Measurements from ENCODE around the gene DCDC1.

Gene DCDC1

DNA sequence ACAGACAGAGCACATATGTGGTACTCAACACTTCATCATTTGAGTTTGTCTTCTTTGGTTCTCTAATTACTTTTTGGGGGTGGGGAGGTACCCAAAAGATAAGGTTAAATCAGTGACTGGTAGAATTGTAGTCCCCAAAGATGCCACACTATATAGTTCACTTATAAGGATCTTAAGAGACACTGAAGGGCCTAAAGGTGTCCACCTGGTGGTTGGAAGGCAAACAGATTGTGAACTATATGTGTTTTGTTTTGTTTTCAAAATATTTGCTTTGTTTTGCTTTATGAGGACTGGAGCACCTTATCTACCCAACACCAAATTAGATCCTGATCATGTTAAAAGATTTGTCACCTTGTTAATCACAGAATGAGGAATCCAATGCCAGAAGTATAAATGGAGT lies 136.1 kb downstream of the DCDC1 start:
- TF ChIP-seq GATA1 (IDR thresholded peaks at IDR 0.05; ENCODE audit: low read depth, low read length) (no peak), POLR2A (IDR thresholded peaks at IDR 0.05; ENCODE audit: low read length) (no peak)
- DNase-seq, result no peak

DNA sequence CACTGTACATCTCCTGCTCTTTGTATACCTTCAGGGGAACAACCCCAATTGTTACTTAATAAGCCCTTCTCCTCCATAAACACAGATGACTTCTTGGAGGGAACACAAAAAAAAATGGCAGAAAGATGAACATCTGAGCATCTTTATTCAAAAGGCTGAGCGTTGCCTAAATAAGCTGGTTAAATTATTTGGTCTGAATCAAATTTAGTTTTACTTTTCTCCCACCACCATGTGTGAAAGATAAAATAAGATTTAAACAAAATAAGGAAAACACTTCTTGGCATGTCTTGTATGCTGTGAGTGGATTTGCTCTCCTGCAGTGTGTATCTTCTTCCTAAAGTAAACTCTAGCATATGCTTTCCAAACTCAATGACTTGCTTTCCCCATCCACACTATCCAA lies 137.9 kb downstream of the DCDC1 start:
- DNase-seq, result no peak
- TF ChIP-seq POLR2A (IDR thresholded peaks at IDR 0.05; ENCODE audit: low read length) (no peak), GATA1 (IDR thresholded peaks at IDR 0.05; ENCODE audit: low read depth, low read length) (no peak)

DNA sequence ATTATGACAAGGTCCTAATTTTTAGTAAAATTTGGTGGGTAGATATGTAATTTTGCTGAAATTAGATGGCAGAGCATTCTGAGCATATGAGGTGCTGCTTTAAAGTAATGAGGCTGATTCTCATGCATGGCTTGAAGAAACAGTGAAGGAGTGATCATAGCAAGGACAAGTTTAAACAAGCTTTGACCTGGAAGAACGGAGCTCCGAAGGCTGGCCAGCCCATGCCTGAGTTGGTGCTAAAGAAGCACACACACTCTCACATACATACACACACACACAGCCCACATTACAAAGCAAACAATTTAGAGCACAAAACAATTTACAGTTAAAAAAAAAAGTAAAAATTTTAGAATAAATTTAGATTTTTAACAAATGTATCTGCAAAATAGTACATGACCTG lies 150.7 kb downstream of the DCDC1 start:
- TF ChIP-seq POLR2A (IDR thresholded peaks at IDR 0.05; ENCODE audit: low read length) (no peak), GATA1 (IDR thresholded peaks at IDR 0.05; ENCODE audit: low read depth, low read length) (no peak)
- no peak for DNase-seq

DNA sequence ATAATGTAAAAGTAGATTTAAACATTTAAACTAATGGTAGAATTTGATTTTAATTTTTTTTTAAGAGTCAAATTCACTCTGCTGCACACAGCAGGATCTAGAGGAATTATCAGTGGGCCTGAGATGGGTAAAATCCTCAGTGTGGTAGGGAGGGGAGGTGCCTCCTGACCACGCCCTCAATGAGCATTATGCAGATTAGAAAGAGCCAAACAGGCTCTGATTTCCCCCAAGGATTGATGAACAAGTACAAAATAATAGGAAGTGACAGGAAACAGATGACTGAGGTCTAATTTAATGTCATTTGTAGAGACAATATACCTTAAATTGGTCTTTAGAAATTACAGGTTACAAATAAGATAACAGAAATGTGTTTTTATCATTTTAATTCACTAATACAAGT lies 155.2 kb downstream of the DCDC1 start:
- no peak for DNase-seq
- TF ChIP-seq GATA1 (IDR thresholded peaks at IDR 0.05; ENCODE audit: low read depth, low read length) (no peak), POLR2A (IDR thresholded peaks at IDR 0.05; ENCODE audit: low read length) (no peak)

DNA sequence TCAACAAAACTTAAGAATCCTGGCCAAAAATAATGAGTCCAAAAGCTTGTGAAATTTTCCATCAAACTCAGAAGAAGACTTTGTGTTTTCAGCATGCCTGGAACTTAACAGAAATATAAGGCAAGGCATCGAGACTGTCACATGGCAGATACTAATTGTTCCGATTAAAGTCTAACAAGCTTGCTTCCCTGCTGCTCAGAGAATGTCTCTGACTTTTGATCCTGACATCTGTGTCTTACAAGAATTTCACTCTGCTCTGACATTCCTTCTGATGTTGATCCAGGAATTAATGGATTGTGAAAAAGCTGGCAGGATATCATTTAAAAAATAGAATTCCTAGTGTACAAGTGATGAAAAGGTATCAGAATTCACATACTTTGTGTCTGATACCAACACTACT lies 170.2 kb downstream of the DCDC1 start:
- DNase-seq, result no peak
- TF ChIP-seq POLR2A (IDR thresholded peaks at IDR 0.05; ENCODE audit: low read length), result no peak
- TF ChIP-seq GATA1 (IDR thresholded peaks at IDR 0.05; ENCODE audit: low read depth, low read length), result no peak

DNA sequence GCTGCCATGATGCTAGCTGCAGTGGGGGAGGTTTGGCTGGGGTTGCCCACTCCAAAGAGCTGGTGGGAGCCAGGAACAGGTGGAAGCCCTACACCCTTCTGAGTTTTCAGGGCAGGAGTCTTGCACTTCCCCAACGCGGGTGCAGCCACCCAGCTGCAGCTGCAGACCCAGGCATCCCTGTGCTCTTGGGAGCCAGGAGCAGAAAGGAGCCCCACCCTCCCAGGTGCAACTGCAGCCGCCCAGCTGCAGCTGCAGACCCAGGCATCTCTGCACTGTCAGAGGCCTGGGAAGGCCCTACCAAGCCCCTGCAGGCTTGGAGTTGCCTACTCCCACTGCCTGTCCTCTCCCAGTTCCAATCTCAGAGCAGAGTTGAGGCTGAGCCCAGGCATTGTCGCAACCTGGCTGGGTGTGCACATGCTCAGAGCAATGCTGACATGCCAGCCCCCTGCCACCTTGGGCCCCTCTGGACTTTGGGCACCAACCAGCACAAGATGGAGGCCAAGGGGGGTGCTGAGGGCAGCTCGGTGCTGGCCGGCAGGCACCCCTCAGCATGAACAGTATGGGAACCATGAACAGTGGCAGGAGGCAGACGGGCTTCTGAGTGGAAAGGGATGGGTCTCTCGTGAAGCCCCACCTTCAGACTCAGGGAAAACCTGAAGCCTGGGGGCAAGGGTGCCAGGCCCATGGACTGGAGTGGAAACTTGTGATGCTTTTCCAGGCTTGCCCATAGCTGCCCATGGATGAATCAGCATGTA lies 195.4 kb downstream of the DCDC1 start:
- no peak for TF ChIP-seq POLR2A (IDR thresholded peaks at IDR 0.05; ENCODE audit: low read length)
- no peak for TF ChIP-seq GATA1 (IDR thresholded peaks at IDR 0.05; ENCODE audit: low read depth, low read length)
- DNase-seq, result no peak

DNA sequence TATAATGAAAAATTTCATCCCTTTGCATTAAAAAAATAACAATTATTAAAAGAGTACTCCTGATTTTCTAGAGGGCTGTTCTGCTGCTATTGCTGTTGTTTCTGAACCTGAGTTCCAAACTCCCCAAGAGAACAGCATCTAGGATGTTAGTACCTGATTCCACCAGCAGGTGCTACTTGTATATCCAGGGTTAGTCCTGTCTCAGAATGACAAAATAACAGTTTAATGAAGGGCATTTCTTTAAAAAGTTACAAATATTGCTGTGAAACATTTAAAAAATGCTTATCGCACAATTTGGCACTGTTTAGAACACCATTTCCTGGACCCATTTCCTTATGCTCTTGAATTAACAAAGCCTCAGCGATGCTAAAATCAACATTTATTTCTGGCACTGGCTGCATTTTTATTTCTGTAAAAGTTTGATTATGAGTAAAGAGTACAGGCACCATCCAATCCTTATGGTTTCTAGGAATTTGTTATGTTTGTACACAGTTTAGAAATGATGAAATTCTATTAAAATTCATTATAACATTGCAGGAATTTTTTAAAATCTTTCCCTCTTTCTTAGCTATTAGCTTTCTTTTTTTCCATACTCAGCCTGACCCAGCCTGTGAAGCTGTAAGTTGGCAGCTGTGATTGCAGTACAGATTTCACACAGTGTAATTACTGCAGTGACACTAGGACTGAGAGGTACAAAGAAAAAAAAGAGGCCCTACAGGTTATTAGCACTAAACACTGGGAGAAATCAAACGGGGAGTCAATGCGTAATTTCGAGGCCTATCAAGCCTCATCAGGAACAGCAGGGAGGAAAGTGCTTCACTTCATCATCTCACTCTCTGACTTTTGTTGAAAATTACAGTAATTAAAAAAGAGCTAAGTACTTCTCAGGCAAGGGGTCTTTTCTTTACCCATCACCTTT lies 208.8 kb downstream of the DCDC1 start:
- no peak for DNase-seq
- TF ChIP-seq GATA1 (IDR thresholded peaks at IDR 0.05; ENCODE audit: low read depth, low read length) (no peak), POLR2A (IDR thresholded peaks at IDR 0.05; ENCODE audit: low read length) (no peak)

DNA sequence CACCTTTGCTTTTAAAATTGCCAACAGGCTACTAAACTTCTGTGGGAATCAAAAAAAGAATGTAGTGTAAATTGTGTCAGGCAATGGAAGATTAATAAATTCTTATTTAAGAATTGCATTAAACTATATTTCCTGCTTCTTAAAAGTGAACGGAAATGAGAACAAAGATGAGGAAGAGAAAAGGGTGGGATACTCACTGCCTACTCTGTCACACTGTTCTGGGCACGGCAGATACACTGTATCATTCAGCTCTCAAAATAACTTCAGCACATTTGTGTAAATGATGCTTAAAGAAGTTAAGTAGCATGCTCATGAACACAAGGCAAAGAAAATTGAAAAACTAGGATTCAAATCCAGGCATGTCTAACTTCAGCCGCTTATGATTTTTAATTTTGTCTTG lies 218.7 kb downstream of the DCDC1 start:
- TF ChIP-seq GATA1 (IDR thresholded peaks at IDR 0.05; ENCODE audit: low read depth, low read length) (no peak), POLR2A (IDR thresholded peaks at IDR 0.05; ENCODE audit: low read length) (no peak)
- no peak for DNase-seq

DNA sequence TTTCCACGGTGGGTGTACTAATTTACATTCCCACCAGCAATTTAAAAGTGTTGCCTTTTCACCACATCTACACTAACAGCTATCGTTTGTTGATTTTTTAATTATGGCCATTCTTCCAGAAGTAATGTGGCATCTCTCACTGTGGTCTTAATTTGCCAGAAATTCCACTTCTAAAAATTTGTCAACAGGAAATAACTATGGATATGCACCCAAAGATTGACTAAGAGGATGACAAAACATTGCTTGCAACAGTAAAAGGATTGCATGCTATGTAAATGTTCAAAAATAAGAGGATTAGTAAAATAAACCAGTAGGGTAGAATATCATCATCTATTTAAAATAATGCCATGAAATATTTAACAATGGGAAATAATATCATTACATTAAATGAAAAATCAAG lies 219.5 kb downstream of the DCDC1 start:
- DNase-seq, result no peak
- TF ChIP-seq POLR2A (IDR thresholded peaks at IDR 0.05; ENCODE audit: low read length), result no peak
- TF ChIP-seq GATA1 (IDR thresholded peaks at IDR 0.05; ENCODE audit: low read depth, low read length), result no peak

DNA sequence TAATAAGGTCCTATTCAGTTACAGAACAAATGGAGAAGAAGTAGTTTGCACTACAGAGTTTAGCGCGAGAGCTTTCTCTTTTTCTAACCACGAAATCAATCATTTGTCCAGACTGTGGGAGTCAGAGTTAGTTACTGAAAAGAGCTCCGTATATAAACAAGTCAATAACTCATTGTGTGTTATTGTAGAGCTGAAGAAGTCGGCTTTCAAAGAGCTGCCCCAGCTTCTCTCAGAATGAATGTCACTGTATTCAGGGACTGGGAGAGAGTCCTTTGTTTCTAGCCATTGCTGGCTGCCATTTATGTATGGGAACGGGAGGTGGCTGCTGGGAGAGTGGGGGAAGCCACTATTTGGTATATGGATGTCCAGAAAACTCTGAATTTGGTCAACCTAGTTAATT lies 227.8 kb downstream of the DCDC1 start:
- DNase-seq, result no peak
- TF ChIP-seq POLR2A (IDR thresholded peaks at IDR 0.05; ENCODE audit: low read length), result no peak
- no peak for TF ChIP-seq GATA1 (IDR thresholded peaks at IDR 0.05; ENCODE audit: low read depth, low read length)

DNA sequence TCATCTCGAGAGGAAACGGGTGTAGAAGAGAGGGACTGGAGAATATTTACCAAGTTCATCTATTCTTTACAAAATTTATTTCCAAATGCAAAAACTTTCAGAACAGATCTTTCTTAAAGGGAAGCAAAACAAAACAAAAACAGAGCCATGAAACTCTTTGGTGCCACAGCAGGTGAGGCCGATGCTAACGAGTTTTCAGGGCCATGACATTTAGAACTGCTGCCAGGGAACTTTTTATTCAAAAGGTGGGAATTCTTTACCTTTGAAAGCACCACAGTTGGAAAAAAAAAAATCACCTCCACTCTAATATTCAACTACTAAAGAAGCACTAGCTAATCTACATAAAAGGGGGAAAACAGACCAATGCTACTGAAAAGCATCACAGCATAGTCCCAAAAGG lies 230.1 kb downstream of the DCDC1 start:
- no peak for TF ChIP-seq POLR2A (IDR thresholded peaks at IDR 0.05; ENCODE audit: low read length)
- no peak for TF ChIP-seq GATA1 (IDR thresholded peaks at IDR 0.05; ENCODE audit: low read depth, low read length)
- no peak for DNase-seq

DNA sequence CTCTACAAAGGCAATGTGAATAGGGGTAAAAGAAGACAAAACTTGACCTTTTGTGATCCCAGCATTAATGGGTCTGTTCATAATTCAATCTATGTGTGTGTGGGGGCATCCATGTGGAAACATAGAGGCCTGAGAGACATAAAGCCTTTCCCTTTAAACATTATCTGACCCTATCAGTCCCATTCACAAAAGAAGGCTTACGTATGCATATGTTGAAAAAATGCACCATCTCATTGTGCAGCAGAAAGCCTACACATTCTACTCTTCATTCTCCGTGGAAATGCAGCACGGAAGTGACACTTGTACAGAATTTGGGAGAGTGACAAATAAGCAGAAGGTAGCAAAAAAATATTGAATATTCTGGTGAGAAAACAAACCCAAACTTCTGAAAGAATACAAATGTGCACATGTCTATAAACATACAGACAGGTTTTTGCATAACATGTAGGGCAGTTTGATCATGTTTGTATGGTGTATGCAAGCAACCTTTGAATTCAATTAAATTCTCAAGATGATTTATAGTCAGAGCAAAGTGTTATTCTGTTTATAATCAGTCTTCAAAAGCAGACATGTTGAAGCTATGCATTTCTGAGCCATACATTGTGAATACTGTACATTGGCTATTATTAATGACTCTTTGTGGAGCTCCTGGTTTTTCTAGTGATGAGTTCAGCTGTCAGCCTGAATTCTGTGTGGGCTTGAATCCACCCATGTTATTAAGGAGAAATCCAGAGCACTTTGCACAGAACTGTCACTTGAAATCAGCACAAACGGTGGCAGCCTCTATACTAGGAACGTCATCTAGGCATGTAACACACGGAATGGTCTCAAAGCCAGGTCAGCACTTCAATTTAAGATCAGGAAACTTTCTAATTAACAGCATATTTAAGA lies 236.8 kb downstream of the DCDC1 start:
- no peak for TF ChIP-seq POLR2A (IDR thresholded peaks at IDR 0.05; ENCODE audit: low read length)
- TF ChIP-seq GATA1 (IDR thresholded peaks at IDR 0.05; ENCODE audit: low read depth, low read length), result no peak
- no peak for DNase-seq

DNA sequence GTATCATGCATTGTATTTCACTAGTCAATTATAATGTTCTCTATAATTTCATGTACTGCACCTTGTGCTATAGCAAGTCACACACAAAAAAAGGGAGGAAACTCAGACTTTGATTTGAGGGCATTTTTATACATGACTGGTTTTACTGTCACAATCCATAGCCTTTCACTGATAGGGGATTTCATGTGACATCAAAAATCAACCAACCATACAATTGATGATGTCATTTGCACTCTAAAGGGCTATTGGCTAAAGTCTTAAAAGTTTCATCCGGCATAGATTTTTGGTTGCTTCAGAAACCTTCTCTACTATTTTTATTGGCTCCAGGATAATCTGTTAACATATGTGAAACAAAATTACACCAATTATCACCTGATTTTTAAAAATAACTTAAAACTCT lies 237.8 kb downstream of the DCDC1 start:
- TF ChIP-seq GATA1 (IDR thresholded peaks at IDR 0.05; ENCODE audit: low read depth, low read length) (no peak), POLR2A (IDR thresholded peaks at IDR 0.05; ENCODE audit: low read length) (no peak)
- no peak for DNase-seq

DNA sequence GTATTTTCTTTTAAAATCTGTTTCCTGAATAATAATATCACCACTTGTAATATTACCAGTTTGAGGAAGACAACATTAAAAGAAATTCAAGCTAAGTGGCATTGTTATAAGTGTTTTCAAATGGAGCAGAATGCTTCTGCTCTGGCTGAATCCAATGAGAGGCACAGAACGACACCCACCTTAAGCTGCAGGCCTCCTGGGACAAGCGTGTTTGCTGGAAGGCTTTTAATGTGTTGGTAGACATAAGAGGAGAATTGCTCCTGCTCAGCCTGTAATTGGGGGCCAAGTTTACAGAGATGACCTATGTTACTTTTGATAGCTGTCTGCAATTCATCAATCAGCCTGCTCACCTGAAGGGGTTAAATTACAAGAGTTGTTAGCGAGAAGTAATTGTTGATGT lies 242.2 kb downstream of the DCDC1 start:
- DNase-seq, result no peak
- TF ChIP-seq GATA1 (IDR thresholded peaks at IDR 0.05; ENCODE audit: low read depth, low read length) (no peak), POLR2A (IDR thresholded peaks at IDR 0.05; ENCODE audit: low read length) (no peak)
